Measurements from ENCODE around the gene SLFN11. TPM values are rescaled to one million over a fixed set of nuclear protein-coding genes. Genes with fewer than 3 reads are reported as not detected.

SLFN11 gene
- total RNA-seq, 1 experiment from 2014 or later, result not detected

DNA sequence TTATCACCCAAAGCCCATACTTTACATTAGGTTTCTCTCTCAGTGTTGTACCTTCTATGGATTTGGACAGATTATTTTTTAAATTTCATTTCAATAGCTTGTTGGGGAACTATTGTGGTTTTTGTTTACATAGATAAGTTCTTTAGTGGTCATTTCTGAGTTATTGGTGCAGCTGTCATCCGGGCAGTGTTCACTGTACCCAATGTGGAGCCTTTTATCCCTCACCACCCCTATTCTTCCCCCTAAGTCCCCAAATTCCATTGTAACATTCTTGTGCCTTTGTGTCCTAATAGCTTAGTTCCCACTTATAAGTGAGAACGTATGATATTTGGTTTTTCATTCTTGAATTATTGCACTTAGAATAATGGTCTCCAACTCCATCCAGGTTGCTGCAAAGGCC is 57.5 kb downstream of the SLFN11 start:
- no peaks in the 10 kb centered on the region for H3K36me3 Mint-ChIP-seq (ENCODE audit: insufficient read depth, unreplicated experiment)
- CTCF ChIA-PET, result interaction anchor here (11.1 kb wide), 1 partner anchor 221 kb away, joined by 394 read pairs; the partner anchor contains the start of gene SLFN12L
- TF ChIP-seq CTCF (IDR thresholded peaks at IDR 0.05; ENCODE audit: unreplicated experiment), result no peak

DNA sequence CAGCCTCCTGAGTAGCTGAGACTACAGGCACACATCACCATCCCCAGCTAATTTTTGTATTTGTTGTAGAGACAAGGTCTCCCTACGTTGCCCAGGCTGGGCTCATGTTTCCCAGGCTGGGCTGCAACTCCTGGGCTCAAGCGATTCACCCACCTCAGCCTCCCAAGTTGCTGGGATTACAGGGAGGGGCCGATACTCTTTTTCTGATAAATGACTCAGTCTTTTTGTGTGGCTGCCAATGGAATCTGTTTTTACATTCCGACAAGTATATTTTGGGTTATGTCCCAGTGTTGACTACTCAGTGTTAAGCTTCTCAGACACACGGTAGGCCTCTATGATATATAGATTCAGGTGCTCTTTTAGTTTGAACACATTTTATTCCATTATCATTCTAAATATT is 58.1 kb downstream of the SLFN11 start:
- no peaks in the 10 kb centered on the region for H3K36me3 Mint-ChIP-seq (ENCODE audit: insufficient read depth, unreplicated experiment)
- intact Hi-C loops (cut with micrococcal nuclease), result loop anchor here (10.0 kb wide), 2 partner anchors 70 to 430 kb away; partner anchors contain the start of gene SLFN5
- no peak for TF ChIP-seq CTCF (IDR thresholded peaks at IDR 0.05; ENCODE audit: unreplicated experiment)
- peak; percentile 94 for DNase-seq (ENCODE audit: unreplicated experiment)
- H3K27me3 Mint-ChIP-seq (ENCODE audit: insufficient read depth, unreplicated experiment), result peaks cover 81% of the 10 kb centered on the region
- POLR2A ChIA-PET, result interaction anchor here (0.8 to 2.7 kb wide), 6 partner anchors 53 to 223 kb away, joined by 3 to 16 read pairs (median 4); partner anchors contain the start of genes SLFN12, SLFN12L and SLFN5
- H3K4me1 Mint-ChIP-seq (ENCODE audit: insufficient read depth, unreplicated experiment), result peaks cover 14% of the 10 kb centered on the region
- no TSS peak for BruUV-seq (replicated peaks)
- CTCF ChIA-PET, result interaction anchor here (0.6 to 11.1 kb wide), 6 partner anchors 91 to 1145 kb away, joined by 3 to 394 read pairs (median 4); partner anchors contain the start of genes SLFN12 and SLFN12L
- H3K4me3 Mint-ChIP-seq (ENCODE audit: unreplicated experiment), result no peak overlapping the region
- peak overlapping the region; percentile 65 for H3K27ac Mint-ChIP-seq (ENCODE audit: low read depth, unreplicated experiment)
- no peaks in the 10 kb centered on the region for H3K9me3 Mint-ChIP-seq (ENCODE audit: unreplicated experiment)

More for the DNA sequence above, 57.5 kb downstream of the SLFN11 start:
- POLR2A ChIA-PET, result interaction anchor here (0.8 to 2.7 kb wide), 6 partner anchors 52 to 222 kb away, joined by 3 to 16 read pairs (median 4); partner anchors contain the start of genes SLFN12, SLFN12L and SLFN5
- H3K4me3 Mint-ChIP-seq (ENCODE audit: unreplicated experiment), result no peak overlapping the region
- no peak for DNase-seq (ENCODE audit: unreplicated experiment)
- no TSS peak for BruUV-seq (replicated peaks)
- intact Hi-C loops (cut with micrococcal nuclease), result loop anchor here (10.0 kb wide), 2 partner anchors 71 to 429 kb away; partner anchors contain the start of gene SLFN5
- H3K4me1 Mint-ChIP-seq (ENCODE audit: insufficient read depth, unreplicated experiment), result peaks cover 14% of the 10 kb centered on the region
- H3K9me3 Mint-ChIP-seq (ENCODE audit: unreplicated experiment), result no peaks in the 10 kb centered on the region
- H3K27ac Mint-ChIP-seq (ENCODE audit: low read depth, unreplicated experiment), result no peak overlapping the region
- peaks cover 85% of the 10 kb centered on the region for H3K27me3 Mint-ChIP-seq (ENCODE audit: insufficient read depth, unreplicated experiment)

GRCh38 chr17:35314415-35315216 is 58.8 kb downstream of the SLFN11 start:
- POLR2A ChIA-PET, result interaction anchor here (0.9 to 2.7 kb wide), 5 partner anchors 56 to 223 kb away, joined by 3 to 16 read pairs (median 6); partner anchors contain the start of genes SLFN12, SLFN12L and SLFN5
- no peak overlapping the region for H3K4me3 Mint-ChIP-seq (ENCODE audit: unreplicated experiment)

More at GRCh38 chr17:35314415-35315216, 58.8 kb downstream of the SLFN11 start:
- intact Hi-C loops (cut with micrococcal nuclease), result loop anchor here (10.0 kb wide), 2 partner anchors 70 to 430 kb away; partner anchors contain the start of gene SLFN5
- no peaks in the 10 kb centered on the region for H3K36me3 Mint-ChIP-seq (ENCODE audit: insufficient read depth, unreplicated experiment)
- TF ChIP-seq CTCF (IDR thresholded peaks at IDR 0.05; ENCODE audit: unreplicated experiment), result no peak
- H3K9me3 Mint-ChIP-seq (ENCODE audit: unreplicated experiment), result no peaks in the 10 kb centered on the region
- peaks cover 14% of the 10 kb centered on the region for H3K4me1 Mint-ChIP-seq (ENCODE audit: insufficient read depth, unreplicated experiment)
- CTCF ChIA-PET, result interaction anchor here (0.6 to 11.1 kb wide), 11 partner anchors 14 to 1145 kb away, joined by 3 to 394 read pairs (median 4); partner anchors contain the start of genes SLFN12 and SLFN12L
- peak overlapping the region; percentile 65 for H3K27ac Mint-ChIP-seq (ENCODE audit: low read depth, unreplicated experiment)
- BruUV-seq (replicated peaks), result no TSS peak
- no peak for DNase-seq (ENCODE audit: unreplicated experiment)
- peaks cover 81% of the 10 kb centered on the region for H3K27me3 Mint-ChIP-seq (ENCODE audit: insufficient read depth, unreplicated experiment)

Data from MCF 10A (cell line).